Left colon (tissue), 2 donors: ENCODE measurements around the gene HSPB7. TPM values are rescaled to one million over a fixed set of nuclear protein-coding genes. Genes with fewer than 3 reads are reported as not detected.
"Not testable (repeated sequence)": the region's sequence is repeated elsewhere in the genome, so short reads cannot be mapped to it uniquely, and the experiment has no call there.

Source experiments
- ATAC-seq: fragments of 200-7000 bp; cut with Tn5 transposase; one replicate; pipeline ENCODE4 v1.9.1; 2020; ENCODE audit warnings: mild to moderate bottlenecking, moderate library complexity
- DNase-seq, 2 donors: peaks; one replicate each; pipeline ENCODE4 v3.0.0-alpha.2; 2020
- intact Hi-C, 2 donors: fragments of 100-400 bp; cut with DNase I in 1 of 2; cut with micrococcal nuclease in 1 of 2; formaldehyde crosslinking; loops; one replicate each; pipeline versions ENCODE4 v1.11.2 to v1.14.0; 2022; cut with DNase I, micrococcal nuclease
- total RNA-seq, 2 donors: library from RNA; stranded (reverse); fragmentation: NEBNext Ultra II Directional; extraction: Animal tissue kit (Norgen Biotek cat#: 25700); gene quantifications; one replicate each; pipeline ENCODE4 v1.2.1, GENCODE V29; 2021
- donor health status: DM: no; HTN: no; CAD: no.
- donor health status: DM: yes; HTN: yes; CAD: no.

HSPB7 gene
- total RNA-seq, 2 donors from 2014 or later: 0.73 to 17.6 TPM

- DNase-seq, intact Hi-C loops, ATAC-seq: not testable (repeated sequence)
These were observed 11.1 kb upstream of the HSPB7 start for GRCh38 chr1:16029003-16029268.

GRCh38 chr1:16028237-16029002, 10.6 kb upstream of the HSPB7 start:
- intact Hi-C loops: no loop called here
- no peak for ATAC-seq

GRCh38 chr1:16026723-16027484, 9.1 kb upstream of the HSPB7 start:
- DNase-seq: peak in 1 of 2 donors; percentile 31
- intact Hi-C loops: no loop called here
- ATAC-seq: peak; percentile 49

More at GRCh38 chr1:16028237-16029002, 10.6 kb upstream of the HSPB7 start:
- DNase-seq: no peak

DNA sequence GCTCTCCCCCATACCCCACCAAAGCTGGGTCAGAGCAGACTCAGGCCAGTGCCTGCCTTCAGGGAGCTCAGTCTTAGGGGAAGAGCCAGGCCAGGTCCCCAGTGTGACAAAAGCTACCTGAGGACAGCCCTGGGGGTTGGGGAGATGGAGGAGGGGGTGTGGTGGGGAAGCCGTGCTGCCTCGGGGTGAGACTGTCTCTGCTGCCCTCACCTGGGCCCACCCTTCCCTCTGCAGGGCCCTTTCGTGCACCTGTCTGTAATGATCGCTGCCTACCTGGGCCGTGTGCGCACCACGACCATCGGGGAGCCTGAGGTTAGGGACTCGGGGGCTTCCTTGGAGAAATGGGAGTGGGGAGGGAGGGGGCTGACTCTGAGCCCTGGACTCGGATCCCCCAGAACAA, 8.5 kb upstream of the HSPB7 start:
- ATAC-seq, DNase-seq, intact Hi-C loops: not testable (repeated sequence)

DNA sequence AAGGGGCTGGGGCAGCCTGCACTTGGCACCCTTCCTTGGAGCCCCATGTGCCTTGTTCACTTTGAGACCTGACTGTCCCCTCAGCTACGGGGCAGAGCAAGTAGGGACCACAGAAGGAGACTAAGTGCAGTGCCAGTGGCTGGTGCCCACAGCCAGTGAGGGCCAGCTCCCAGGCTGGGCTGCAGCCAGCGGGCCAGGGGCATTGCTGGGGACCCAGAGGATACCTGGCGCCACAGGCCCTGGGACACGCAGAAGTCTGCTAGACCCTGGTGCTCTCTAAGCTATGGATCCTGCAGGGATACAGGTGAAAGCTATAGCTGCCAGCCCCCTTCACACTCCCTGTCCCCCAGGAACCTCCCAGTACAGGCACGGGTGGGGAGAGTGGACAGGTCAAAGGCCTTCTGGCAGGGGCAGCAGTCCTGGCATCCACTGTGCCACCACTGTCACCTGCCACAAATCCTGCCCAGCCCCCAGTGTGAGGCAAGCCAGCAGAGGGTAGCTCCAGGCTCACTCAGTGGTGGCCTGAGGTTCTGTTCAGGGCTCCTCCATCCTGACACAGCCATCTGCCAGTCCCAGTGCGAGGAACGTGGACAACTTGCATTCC, 5.3 kb upstream of the HSPB7 start:
- DNase-seq (no peak), ATAC-seq (no peak)
- intact Hi-C loops: no loop called here

DNA sequence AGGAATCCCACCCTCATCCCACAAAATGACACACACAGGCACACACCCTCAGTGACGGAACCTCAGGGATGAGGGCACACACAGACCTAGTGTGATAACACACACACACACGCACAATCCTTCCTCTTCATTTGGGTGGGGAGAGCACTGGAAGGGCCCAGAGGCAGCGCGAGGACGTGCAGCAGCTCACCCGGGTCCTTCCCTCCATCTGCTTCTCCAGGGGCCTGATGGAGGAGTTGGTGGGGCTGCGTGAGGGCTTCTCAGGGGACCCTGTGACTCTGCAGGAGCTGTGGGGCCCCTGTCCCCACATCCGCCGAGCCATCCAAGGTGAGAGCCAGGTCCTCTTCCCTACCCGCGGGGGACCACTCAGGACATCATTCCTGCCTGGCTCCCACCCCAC, 4.5 kb upstream of the HSPB7 start:
- DNase-seq (no peak), ATAC-seq (no peak)
- intact Hi-C loops: no loop called here

DNA sequence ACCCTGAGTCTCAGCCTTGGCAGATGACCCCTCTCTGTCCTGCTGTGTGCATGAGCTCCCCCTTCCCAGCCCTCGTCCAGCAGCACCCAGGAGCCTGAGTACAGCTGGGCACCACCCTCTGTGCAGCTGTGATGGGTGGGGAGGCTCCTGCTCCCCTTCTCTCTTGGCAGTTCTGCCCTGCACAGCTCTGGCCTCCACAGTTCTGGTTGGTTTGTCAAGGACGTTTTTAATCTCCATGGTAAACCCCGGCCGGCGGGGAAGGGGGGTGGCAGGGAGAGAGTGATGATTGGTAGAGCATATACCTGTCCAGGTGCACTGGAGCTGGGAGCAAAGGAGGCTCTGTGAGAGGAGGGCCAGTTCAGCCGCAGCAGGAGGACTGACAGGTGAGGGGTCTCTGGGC, 3.8 kb upstream of the HSPB7 start, which contains the start of gene CLCNKA:
Gene CLCNKA (plus strand): TSS at position 356 of the 400 bp plus-strand sequence. CDS start 584 bp downstream, outside the sequence.
- DNase-seq: no peak
- ATAC-seq: no peak
- intact Hi-C loops: no loop called here

DNA sequence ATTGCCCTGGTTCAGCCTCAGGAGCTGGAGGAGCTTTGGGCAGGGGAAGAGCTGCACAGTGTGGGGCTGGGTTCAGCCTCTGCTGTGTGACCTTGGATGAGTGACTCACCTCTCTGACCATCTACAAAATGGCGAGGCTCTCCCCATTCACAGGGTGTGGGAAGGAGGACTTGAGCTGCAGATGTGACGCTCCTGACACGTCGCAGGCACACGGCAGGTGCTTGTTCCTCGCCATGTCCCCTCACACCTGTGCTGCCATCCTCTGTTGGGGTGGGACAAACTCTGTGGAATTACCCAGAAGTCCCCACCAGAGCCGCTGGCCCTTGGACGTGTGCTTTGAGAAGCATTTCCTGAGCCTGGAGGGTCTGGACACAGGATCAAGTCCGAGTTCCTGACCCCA, 3.0 kb upstream of the HSPB7 start:
- DNase-seq, ATAC-seq, intact Hi-C loops: not testable (repeated sequence)

- intact Hi-C loops: no loop called here
- no peak for DNase-seq
- ATAC-seq: no peak
These were observed 2.5 kb upstream of the HSPB7 start for GRCh38 chr1:16020325-16020724.

DNA sequence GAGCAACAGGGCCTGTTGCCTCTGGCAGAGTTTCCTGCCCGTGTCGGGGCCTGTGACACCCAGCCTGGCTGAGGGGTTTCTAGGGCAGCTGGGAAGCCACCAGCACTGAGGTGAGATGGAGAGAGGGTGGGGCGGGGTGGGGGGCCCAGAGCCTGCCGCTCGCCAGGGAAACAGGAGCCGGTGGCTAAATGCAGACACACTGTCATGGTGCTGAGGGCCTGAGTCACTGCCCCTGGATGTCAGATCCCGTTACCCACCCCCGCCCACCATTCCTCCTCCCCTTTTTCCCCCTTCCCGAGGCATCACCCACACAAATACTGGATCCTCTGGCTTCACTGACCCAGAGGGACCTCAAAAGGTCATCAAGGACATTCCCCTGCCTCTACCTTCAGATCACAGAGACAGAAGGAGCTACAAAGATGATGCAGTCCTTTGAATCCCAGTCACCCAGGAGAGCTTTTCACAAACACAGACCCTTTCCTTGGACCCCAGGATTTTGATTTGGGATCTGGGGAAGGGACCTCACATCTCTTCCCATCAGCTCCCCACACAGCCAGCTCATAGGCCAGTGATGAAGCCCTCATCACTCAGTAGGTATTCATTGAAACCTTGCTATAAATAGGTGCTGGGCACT, 1.9 kb upstream of the HSPB7 start:
- ATAC-seq: no peak
- intact Hi-C loops: no loop called here
- no peak for DNase-seq

GRCh38 chr1:16018749-16019643, 1.2 kb upstream of the HSPB7 start:
- DNase-seq (no peak), ATAC-seq (no peak)
- intact Hi-C loops: no loop called here

GRCh38 chr1:16018308-16018707, 465 bp upstream of the HSPB7 start:
- no peak for DNase-seq
- ATAC-seq: no peak
- intact Hi-C loops: no loop called here

DNA sequence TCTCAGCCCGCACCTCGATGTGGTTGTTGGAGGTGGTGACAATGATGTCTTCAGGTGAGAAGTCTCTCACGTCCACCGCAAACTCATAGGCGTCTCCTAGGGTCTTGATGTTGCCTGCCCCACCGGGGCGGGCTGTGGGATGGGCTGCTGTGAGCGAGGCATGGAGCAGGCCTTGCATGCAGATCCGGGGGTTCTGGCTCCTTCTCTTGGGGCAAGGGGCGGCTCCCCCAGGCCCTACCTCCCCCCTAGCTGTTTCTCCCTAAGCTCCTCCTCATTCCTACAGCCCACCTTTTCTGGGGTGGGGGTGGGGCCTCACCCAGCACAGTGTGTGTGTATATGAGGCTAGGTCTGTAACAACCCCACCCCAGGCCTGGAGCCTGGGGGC, 775 bp downstream of the HSPB7 start:
- no peak for DNase-seq
- ATAC-seq: no peak
- intact Hi-C loops: no loop called here

DNA sequence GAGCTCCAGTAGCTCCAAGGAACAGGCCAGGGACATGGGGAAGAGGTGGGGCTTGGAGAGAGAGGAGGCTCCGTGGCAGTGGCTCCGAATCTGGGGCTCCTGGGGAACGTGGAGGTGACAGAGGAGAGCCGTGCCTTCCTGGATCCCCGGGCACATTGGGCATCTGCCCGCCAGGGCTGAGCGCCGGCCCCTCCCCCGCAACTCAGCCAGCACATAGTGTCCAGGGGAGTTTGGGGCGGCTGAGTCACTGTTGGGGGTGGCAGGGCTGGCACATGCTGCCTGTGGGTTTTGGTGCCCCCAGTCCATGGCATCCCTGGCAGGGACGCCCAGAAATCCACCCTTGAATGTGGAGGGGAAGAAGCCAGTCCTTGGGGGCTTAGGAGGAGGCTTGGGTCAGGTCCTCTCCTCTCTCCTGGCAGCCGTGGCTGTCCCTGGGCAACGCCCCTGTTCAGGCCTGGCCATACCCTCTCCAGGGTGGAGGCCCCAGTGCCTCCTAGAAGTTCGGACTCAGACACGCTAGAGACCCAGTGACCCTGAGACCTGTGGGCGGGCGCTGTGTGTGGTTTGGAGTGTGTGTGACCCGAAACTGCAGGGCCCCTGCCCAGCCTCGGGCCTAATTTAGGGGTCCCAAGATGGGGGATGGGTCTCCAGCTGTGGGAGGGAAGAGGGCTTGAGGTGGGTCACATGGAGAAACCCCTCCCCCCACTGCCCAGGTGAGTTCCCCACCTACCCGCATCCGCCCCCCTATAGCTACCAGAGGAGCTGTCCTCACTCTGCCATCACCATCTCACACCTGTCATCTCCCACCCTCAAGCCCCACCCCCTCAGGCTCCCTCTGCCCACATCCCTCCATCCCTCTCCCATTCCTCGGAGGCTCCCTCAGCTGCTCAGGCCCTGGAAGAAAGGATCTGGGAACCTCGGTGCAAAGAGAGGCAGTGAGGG, 1.6 kb downstream of the HSPB7 start:
- DNase-seq (peak in 1 of 2 donors; percentile 49), ATAC-seq (no peak)
- intact Hi-C loops: no loop called here

- ATAC-seq: no peak
- DNase-seq: no peak
- intact Hi-C loops: no loop called here
These were observed 2.4 kb downstream of the HSPB7 start for GRCh38 chr1:16015491-16015890.

DNA sequence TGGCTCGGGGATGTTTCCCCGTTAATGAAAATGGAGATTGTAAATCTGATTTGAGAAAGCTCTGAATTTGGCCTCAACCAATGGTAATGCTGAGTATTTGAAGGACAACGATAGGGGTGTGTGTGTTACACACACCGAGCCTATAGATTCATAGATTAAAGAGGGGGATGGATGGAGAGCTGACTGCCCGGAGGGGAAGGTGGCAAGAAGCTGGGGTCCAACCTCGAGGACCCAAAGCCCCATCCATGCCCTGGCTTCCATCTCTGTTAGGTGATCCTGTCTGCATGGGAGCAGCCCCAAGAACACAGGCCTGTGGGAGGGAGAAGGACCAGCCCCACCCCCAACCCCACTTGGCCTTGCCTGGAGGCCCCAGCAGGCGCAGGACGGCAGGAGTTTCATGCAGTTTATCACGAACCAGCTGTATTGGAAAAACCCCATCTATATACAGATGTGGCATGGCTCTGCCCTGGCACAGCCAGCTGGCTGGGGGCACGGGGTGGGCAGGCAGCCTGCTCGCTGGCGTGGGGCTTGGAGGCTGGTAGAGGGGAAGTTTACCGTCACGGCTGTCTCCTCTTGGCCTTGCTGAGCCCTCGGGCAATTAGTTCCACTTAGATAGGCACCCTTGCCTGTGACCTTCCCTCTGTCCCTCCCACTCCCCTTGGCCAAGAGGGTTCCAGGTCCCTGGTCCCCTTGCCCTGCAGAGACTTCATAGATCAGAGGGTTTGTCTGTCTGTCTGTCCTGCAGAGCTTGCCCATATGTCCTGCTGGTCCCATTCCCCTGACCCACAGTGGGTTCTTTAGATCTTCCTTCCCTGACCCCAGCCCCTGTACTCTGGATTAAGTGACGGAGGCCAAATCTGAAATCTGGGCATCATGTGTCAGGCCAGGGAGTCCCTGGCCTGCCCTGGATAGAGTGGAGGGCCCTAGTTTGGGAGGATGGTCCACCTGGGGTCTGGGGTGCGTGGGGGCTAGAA, 3.0 kb downstream of the HSPB7 start:
- intact Hi-C loops: no loop called here
- ATAC-seq: no peak
- DNase-seq: peak; percentile 44 to 66

DNA sequence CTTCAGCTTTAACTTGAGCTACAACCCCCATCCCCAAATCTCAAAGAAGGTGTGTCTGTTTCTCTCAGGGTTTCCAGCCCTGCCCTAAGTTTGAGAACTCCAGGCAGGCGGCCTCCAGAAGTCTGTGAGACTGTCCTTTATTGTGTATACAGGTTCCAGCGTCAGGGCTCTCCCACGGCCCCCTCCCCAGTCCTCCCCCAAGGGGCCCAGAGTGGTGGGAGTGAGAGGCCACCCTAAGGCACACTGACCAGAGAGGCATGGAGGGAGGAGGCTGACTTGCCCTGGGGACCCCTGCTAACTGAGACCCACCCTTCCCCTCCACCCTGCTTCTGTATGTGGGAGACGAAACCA, 4.0 kb downstream of the HSPB7 start:
- intact Hi-C loops: no loop called here
- ATAC-seq (peak; percentile 14), DNase-seq (no peak)
